ENCODE data around the gene PRRX2.
"Not testable (repeated sequence)": the region's sequence is repeated elsewhere in the genome, so short reads cannot be mapped to it uniquely, and the experiment has no call there.

The PRRX2 gene

GRCh38 chr9:129740174-129740573 lies 74.7 kb downstream of the PRRX2 start:
- no peak for DNase-seq

GRCh38 chr9:129740666-129741464 lies 75.4 kb downstream of the PRRX2 start:
- DNase-seq = no peak

GRCh38 chr9:129745200-129745599 lies 79.8 kb downstream of the PRRX2 start:
- no peak for DNase-seq

GRCh38 chr9:129746092-129746777 lies 80.8 kb downstream of the PRRX2 start:
- no peak for DNase-seq

- no peak for DNase-seq
Measured at GRCh38 chr9:129748249-129748648, 82.8 kb downstream of the PRRX2 start.

GRCh38 chr9:129749052-129749451 lies 83.6 kb downstream of the PRRX2 start:
- DNase-seq = not testable (repeated sequence)

- no peak for DNase-seq
Measured at GRCh38 chr9:129749575-129749974, 84.1 kb downstream of the PRRX2 start.

GRCh38 chr9:129750013-129750638 lies 84.7 kb downstream of the PRRX2 start:
- DNase-seq = no peak

- DNase-seq = no peak
Measured at GRCh38 chr9:129751841-129752801, 86.7 kb downstream of the PRRX2 start.

- DNase-seq = peak; percentile 41
Measured at GRCh38 chr9:129752900-129753729, 87.7 kb downstream of the PRRX2 start, which contains the start of gene PTGES. PTGES (minus strand) TSS chr9:129753042; CDS start chr9:129753012, 30 bp downstream.

GRCh38 chr9:129755151-129755550 lies 89.7 kb downstream of the PRRX2 start:
- no peak for DNase-seq

- DNase-seq = no peak
Measured at GRCh38 chr9:129756191-129756590, 90.7 kb downstream of the PRRX2 start.

- no peak for DNase-seq
Measured at GRCh38 chr9:129757045-129757444, 91.6 kb downstream of the PRRX2 start.

- DNase-seq = no peak
Measured at GRCh38 chr9:129759319-129759718, 93.9 kb downstream of the PRRX2 start.

GRCh38 chr9:129759804-129760502 lies 94.5 kb downstream of the PRRX2 start:
- DNase-seq = no peak

GRCh38 chr9:129760784-129761183 lies 95.3 kb downstream of the PRRX2 start:
- DNase-seq = not testable (repeated sequence)

GRCh38 chr9:129761293-129761900 lies 96.0 kb downstream of the PRRX2 start:
- no peak for DNase-seq

- DNase-seq = no peak
Measured at GRCh38 chr9:129761901-129762369, 96.5 kb downstream of the PRRX2 start.

- DNase-seq = not testable (repeated sequence)
Measured at GRCh38 chr9:129762370-129762984, 97.0 kb downstream of the PRRX2 start.
